Endothelial cell of umbilical vein (primary cell): ENCODE results near the gene ENAH. TPM values are rescaled to one million over a fixed set of nuclear protein-coding genes. Genes with fewer than 3 reads are reported as not detected.

Source experiments
- BruUV-seq: library from RNA; stranded (reverse); fragments of 400-500 nt; replicated peaks from 2 replicates; lab custom pipeline; 2021; lab: Mats Ljungman, UMichigan
- CTCF ChIA-PET: fragments of 300-600, 350-600 bp; sonication (Branson Sonifier 250); formaldehyde crosslinking; loops from one replicate; lab custom pipeline; 2021; ENCODE audit warnings: antibody characterized with exemption, inconsistent platforms; lab: Charles Lee
- POLR2A ChIA-PET: fragments of 300-600, 350-600 bp; sonication (Branson Sonifier 250); formaldehyde crosslinking; loops from one replicate; lab custom pipeline; 2021; ENCODE audit warnings: antibody characterized with exemption, inconsistent platforms; lab: Charles Lee
- DNase-seq: peaks from one replicate; pipeline ENCODE4 v3.0.0-alpha.2; 2011; ENCODE audit warnings: low read depth, low spot score
- FAIRE-seq: peaks from 2 replicates; lab custom pipeline; 2011; peaks lifted over from hg19 to GRCh38; lab: Jason Lieb, UNC
- H2AFZ ChIP-seq: 2 replicates; pipeline ENCODE4 v1.6.0; 2012; ENCODE audit warnings: low read depth, low read length, control low read depth, inconsistent platforms
- H3K27ac ChIP-seq: 2 replicates; pipeline ENCODE4 v1.5.1; 2011; ENCODE audit warnings: low read depth, mild to moderate bottlenecking, control low read depth, low read length, moderate library complexity; ENCODE audit not compliant: insufficient read depth
- H3K27me3 ChIP-seq, 2 experiments: 2 replicates each; pipeline versions ENCODE4 v1.6.0 to v1.6.1; 2011; ENCODE audit warnings: low read length in 2 of 2, mixed read lengths in 1 of 2; ENCODE audit not compliant: control insufficient read depth in 2 of 2, insufficient read depth in 2 of 2
- H3K36me3 ChIP-seq, 2 experiments: 2 replicates in 1 of 2; 3 replicates in 1 of 2; pipeline ENCODE4 v1.5.1; 2011; ENCODE audit warnings: low read length in 2 of 2, mild to moderate bottlenecking in 1 of 2, moderate library complexity in 1 of 2; ENCODE audit not compliant: control insufficient read depth in 2 of 2, insufficient read depth in 2 of 2; ENCODE audit errors: extremely low read depth in 1 of 2
- H3K4me1 ChIP-seq: 3 replicates; pipeline ENCODE4 v1.5.1; 2011; ENCODE audit warnings: mild to moderate bottlenecking, low read length; ENCODE audit not compliant: control insufficient read depth, insufficient read depth; ENCODE audit errors: extremely low read depth
- H3K4me2 ChIP-seq: 2 replicates; pipeline ENCODE4 v1.6.1; 2011; ENCODE audit warnings: low read length, control low read depth, mixed read lengths; ENCODE audit not compliant: insufficient read depth
- H3K4me3 ChIP-seq, 3 experiments: fragments of 200-600 bp in 1 of 3; sonication (generic), shearing (Covaris generic) in 1 of 3; replicated peaks in 1 of 3; 2 replicates each; pipeline ENCODE4 v1.5.1; 2011 to 2016; ENCODE audit warnings: control low read depth in 3 of 3, low read length in 3 of 3, mild to moderate bottlenecking in 2 of 3, inconsistent platforms in 1 of 3, low read depth in 1 of 3, moderate library complexity in 1 of 3; ENCODE audit not compliant: insufficient read depth in 1 of 3
- H3K79me2 ChIP-seq: 2 replicates; pipeline ENCODE4 v1.6.0; 2012; ENCODE audit warnings: low read length, inconsistent platforms; ENCODE audit not compliant: control insufficient read depth, insufficient read depth
- H3K9ac ChIP-seq: replicated peaks from 2 replicates; pipeline ENCODE3; 2011; ENCODE audit warnings: low read length, control low read depth; ENCODE audit not compliant: insufficient read depth; ENCODE audit errors: extremely low read depth
- H3K9me1 ChIP-seq: replicated peaks from 3 replicates; pipeline ENCODE4 v1.6.0; 2011; ENCODE audit warnings: mild to moderate bottlenecking, low read length; ENCODE audit not compliant: control insufficient read depth, insufficient read depth; ENCODE audit errors: extremely low read depth
- H3K9me3 ChIP-seq: replicated peaks from 2 replicates; pipeline ENCODE4 v1.5.1; 2012; ENCODE audit warnings: low read length, inconsistent platforms; ENCODE audit not compliant: control insufficient read depth, insufficient read depth
- H4K20me1 ChIP-seq: replicated peaks from 2 replicates; pipeline ENCODE3; 2011; ENCODE audit warnings: mild to moderate bottlenecking, low read length; ENCODE audit not compliant: control insufficient read depth, insufficient read depth; ENCODE audit errors: extremely low read depth
- EZH2 ChIP-seq: IDR thresholded peaks from 2 replicates; pipeline ENCODE4 v1.6.1; 2012; ENCODE audit warnings: borderline replicate concordance, low read depth, mild to moderate bottlenecking, moderate library complexity, low read length, inconsistent platforms; ENCODE audit not compliant: severe bottlenecking
- FOS ChIP-seq: IDR thresholded peaks from 2 replicates; pipeline ENCODE4 v1.6.1; 2011; ENCODE audit warnings: mild to moderate bottlenecking, low read length, moderate library complexity, borderline replicate concordance; ENCODE audit not compliant: insufficient read depth
- GATA2 ChIP-seq: IDR thresholded peaks from 2 replicates; pipeline ENCODE4 v1.7.0; 2011; ENCODE audit warnings: low read depth, mild to moderate bottlenecking, moderate library complexity, mixed read lengths, low read length; ENCODE audit not compliant: insufficient read length, insufficient read depth
- JUN ChIP-seq: IDR thresholded peaks from 2 replicates; pipeline ENCODE4 v1.6.1; 2011; ENCODE audit warnings: borderline replicate concordance, low read depth; ENCODE audit not compliant: insufficient read length, insufficient read depth
- MYC ChIP-seq: IDR thresholded peaks from one replicate; pipeline ENCODE4 v1.6.1; 2011; ENCODE audit warnings: mild to moderate bottlenecking, low read depth, low read length
- POLR2A ChIP-seq: IDR thresholded peaks from 2 replicates; pipeline ENCODE4 v1.6.1; 2012; ENCODE audit warnings: low read depth, mild to moderate bottlenecking, control low read depth, low read length
- POLR2AphosphoS5 ChIP-seq: IDR thresholded peaks from 2 replicates; pipeline ENCODE4 v1.6.1; 2012; ENCODE audit warnings: low read depth, mild to moderate bottlenecking, control low read depth, low read length, moderate library complexity; ENCODE audit not compliant: insufficient read depth
- dilution Hi-C: fragments of 300-500 bp; cut with MboI; formaldehyde crosslinking; loops from one replicate; pipeline ENCODE4 v1.15.0; 2019; ENCODE audit warnings: low sequenced_read_pairs; ENCODE audit not compliant: extremely low pct_ligation_motif_present
- intact Hi-C: fragments of 100-400 bp; cut with micrococcal nuclease; formaldehyde crosslinking; loops from one replicate; pipeline ENCODE4 v1.10.0; 2022
- polyA plus RNA-seq, 4 experiments: library from polyadenylated mRNA; depleted of rRNA in 3 of 4; stranded (reverse) in 3 of 4; unstranded in 1 of 4; fragments of >200 nt; gene quantifications; 2 replicates each; pipeline versions ENCODE4 v1.2.1 to v1.2.3, GENCODE V29; 2011 to 2012; ENCODE audit warnings: missing spikeins in 1 of 4
- total RNA-seq: library from RNA; stranded (reverse); gene quantifications from 2 replicates; pipeline ENCODE4 v1.2.3, GENCODE V29; 2021
- TF ChIP-seq, protein P1 (sequence below): IDR thresholded peaks from 2 replicates; pipeline ENCODE4 v1.6.1; 2011; ENCODE audit not compliant: insufficient read depth, insufficient read length
- TF ChIP-seq, protein P2 (sequence below), 2 donors: IDR thresholded peaks; 1 replicate in 1 of 2; 2 replicates in 1 of 2; pipeline ENCODE4 v1.5.1; 2011; ENCODE audit warnings: low read length in 2 of 2, mild to moderate bottlenecking in 2 of 2, moderate library complexity in 2 of 2, control low read depth in 1 of 2, inconsistent platforms in 1 of 2, low read depth in 1 of 2; ENCODE audit not compliant: insufficient read depth in 1 of 2; ENCODE audit errors: extremely low read depth in 1 of 2

ENAH gene
- total and polyA plus RNA-seq, 2 donors (not counting 3 experiments of a cell fraction or from before 2014, with no cell fraction given), result 19.9 to 95.6 TPM

GRCh38 chr1:225545649-225546048 lies 107.3 kb downstream of the ENAH start:
- no peak for TF ChIP-seq MYC
- TF ChIP-seq JUN, result no peak
- TF ChIP-seq, protein P1, sequence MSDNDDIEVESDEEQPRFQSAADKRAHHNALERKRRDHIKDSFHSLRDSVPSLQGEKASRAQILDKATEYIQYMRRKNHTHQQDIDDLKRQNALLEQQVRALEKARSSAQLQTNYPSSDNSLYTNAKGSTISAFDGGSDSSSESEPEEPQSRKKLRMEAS, result no peak
- TF ChIP-seq FOS, result no peak
- no peak for TF ChIP-seq EZH2
- TF ChIP-seq GATA2, result no peak
- TF ChIP-seq, protein P2, sequence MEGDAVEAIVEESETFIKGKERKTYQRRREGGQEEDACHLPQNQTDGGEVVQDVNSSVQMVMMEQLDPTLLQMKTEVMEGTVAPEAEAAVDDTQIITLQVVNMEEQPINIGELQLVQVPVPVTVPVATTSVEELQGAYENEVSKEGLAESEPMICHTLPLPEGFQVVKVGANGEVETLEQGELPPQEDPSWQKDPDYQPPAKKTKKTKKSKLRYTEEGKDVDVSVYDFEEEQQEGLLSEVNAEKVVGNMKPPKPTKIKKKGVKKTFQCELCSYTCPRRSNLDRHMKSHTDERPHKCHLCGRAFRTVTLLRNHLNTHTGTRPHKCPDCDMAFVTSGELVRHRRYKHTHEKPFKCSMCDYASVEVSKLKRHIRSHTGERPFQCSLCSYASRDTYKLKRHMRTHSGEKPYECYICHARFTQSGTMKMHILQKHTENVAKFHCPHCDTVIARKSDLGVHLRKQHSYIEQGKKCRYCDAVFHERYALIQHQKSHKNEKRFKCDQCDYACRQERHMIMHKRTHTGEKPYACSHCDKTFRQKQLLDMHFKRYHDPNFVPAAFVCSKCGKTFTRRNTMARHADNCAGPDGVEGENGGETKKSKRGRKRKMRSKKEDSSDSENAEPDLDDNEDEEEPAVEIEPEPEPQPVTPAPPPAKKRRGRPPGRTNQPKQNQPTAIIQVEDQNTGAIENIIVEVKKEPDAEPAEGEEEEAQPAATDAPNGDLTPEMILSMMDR (IDR thresholded peaks at IDR 0.05; ENCODE audit: extremely low read depth in 1 of 2, insufficient read depth in 1 of 2, low read depth in 1 of 2, low read length in 2 of 2), result no peak
- TF ChIP-seq POLR2A, result no peak
- no peak for TF ChIP-seq POLR2AphosphoS5
- no peaks in the 10 kb centered on the region for H3K4me1 ChIP-seq
- H3K9me3 ChIP-seq, result no peaks in the 10 kb centered on the region
- H3K27ac ChIP-seq, result no peak overlapping the region
- intact Hi-C loops, result no loop called here
- no TSS peak for BruUV-seq
- H3K4me3 ChIP-seq, result no peak overlapping the region
- no peak for FAIRE-seq
- H4K20me1 ChIP-seq, result peaks cover 4% of the 10 kb centered on the region
- H3K4me2 ChIP-seq, result no peak overlapping the region
- DNase-seq, result no peak
- no peaks in the 10 kb centered on the region for H3K27me3 ChIP-seq
- dilution Hi-C loops, result no loop called here
- H3K79me2 ChIP-seq, result no peaks in the 10 kb centered on the region
- no peak overlapping the region for H3K9ac ChIP-seq
- ChIA-PET POLR2A (no interaction called here), CTCF (interaction anchor here (0.9 to 2.1 kb wide), 5 partner anchors 15 to 233 kb away, joined by 3 to 8 read pairs (median 5); partner anchors contain the start of gene SRP9)
- H3K36me3 ChIP-seq, result peaks cover 0 to 2% of the 10 kb centered on the region in 2 experiments
- no peaks in the 10 kb centered on the region for H3K9me1 ChIP-seq
- no peak overlapping the region for H2AFZ ChIP-seq
